SU-DHL-6 (cell line): ENCODE data around the gene SLC36A1.

Experiments
- EZH2phosphoT487 ChIP-seq: fragments of 200-600 bp; sonication (generic), shearing (Covaris generic); conservative IDR thresholded peaks from 2 replicates; pipeline ENCODE4 v1.6.1; 2018; ENCODE audit warnings: mild to moderate bottlenecking, antibody characterized with exemption, low read length, moderate library complexity, mixed read lengths
- TF ChIP-seq, protein P1 (sequence below): fragments of 200-600 bp; sonication (generic); IDR thresholded peaks from one replicate; pipeline ENCODE4 v1.5.1; 2017; ENCODE audit warnings: antibody characterized with exemption, mild to moderate bottlenecking, low read length, moderate library complexity; ENCODE audit not compliant: insufficient read depth, poor library complexity, severe bottlenecking

DNA sequence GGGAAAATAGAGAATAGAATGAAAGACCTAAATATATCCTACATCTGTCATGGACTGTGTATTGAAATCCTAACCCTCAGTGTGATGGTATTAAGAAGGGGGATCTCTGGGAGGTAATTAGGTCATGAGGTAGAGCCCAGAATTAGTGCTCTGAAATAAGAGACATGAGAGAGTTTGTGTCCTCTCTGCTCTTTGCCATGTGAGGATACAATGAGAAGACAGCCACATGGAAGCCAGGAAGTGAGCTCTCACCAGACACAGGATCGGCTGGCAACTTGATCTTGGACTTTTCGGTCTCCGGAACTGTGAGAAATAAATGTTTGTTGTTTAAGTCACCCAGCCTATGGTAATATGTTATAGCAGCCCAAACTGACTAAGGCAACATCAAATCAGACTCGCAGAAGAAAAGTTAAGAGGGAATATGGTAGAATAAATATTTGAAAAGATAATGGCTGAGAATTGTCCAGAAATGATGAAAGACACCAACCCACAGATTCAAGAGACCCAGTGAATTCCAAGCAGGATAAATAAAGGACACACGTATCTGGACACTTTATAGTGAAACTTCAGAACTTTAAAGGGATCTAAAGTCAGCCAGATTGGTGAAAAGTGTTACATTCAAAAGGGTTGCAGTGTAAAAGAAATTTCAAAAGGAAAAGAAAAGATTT lies 12.7 kb upstream of the SLC36A1 start:
- TF ChIP-seq, protein P1, sequence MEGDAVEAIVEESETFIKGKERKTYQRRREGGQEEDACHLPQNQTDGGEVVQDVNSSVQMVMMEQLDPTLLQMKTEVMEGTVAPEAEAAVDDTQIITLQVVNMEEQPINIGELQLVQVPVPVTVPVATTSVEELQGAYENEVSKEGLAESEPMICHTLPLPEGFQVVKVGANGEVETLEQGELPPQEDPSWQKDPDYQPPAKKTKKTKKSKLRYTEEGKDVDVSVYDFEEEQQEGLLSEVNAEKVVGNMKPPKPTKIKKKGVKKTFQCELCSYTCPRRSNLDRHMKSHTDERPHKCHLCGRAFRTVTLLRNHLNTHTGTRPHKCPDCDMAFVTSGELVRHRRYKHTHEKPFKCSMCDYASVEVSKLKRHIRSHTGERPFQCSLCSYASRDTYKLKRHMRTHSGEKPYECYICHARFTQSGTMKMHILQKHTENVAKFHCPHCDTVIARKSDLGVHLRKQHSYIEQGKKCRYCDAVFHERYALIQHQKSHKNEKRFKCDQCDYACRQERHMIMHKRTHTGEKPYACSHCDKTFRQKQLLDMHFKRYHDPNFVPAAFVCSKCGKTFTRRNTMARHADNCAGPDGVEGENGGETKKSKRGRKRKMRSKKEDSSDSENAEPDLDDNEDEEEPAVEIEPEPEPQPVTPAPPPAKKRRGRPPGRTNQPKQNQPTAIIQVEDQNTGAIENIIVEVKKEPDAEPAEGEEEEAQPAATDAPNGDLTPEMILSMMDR = no peak
- TF ChIP-seq EZH2phosphoT487 = no peak
